Heart right ventricle (tissue), 16 donors: ENCODE data around the gene SNTA1. TPM values are rescaled to one million over a fixed set of nuclear protein-coding genes. Genes with fewer than 3 reads are reported as not detected.

Source experiments
- ATAC-seq, 8 donors: fragments of 200-7000 bp; cut with Tn5 transposase; one replicate each; pipeline ENCODE4 v1.9.1; 2020; ENCODE audit warnings: mild to moderate bottlenecking in 8 of 8, moderate library complexity in 8 of 8, moderate number of reproducible peaks in 1 of 8
- DNase-seq, 2 donors: peaks; one replicate each; pipeline ENCODE4 v3.0.0-alpha.2; 2020
- H3K27ac ChIP-seq, 10 donors: fragments of 200-600 bp; sonication (generic) in 2 of 10; one replicate each; pipeline versions ENCODE4 v1.5.0 to v1.8.0; 2020 to 2022; ENCODE audit warnings: mild to moderate bottlenecking in 3 of 10
- H3K27me3 ChIP-seq, 7 donors: fragments of 200-600 bp; one replicate each; pipeline ENCODE4 v1.8.0; 2021 to 2022; ENCODE audit warnings: mild to moderate bottlenecking in 2 of 7
- H3K36me3 ChIP-seq, 9 donors: fragments of 200-600 bp; sonication (generic) in 1 of 9; one replicate each; pipeline versions ENCODE4 v1.5.0 to v1.8.0; 2020 to 2022; ENCODE audit warnings: mild to moderate bottlenecking in 2 of 9
- H3K4me1 ChIP-seq, 9 donors: fragments of 200-600 bp; sonication (generic) in 1 of 9; one replicate each; pipeline versions ENCODE4 v1.5.0 to v1.8.0; 2020 to 2022; ENCODE audit warnings: mild to moderate bottlenecking in 4 of 9
- H3K4me3 ChIP-seq, 10 donors: fragments of 200-600 bp; sonication (generic) in 2 of 10; one replicate each; pipeline versions ENCODE4 v1.5.0 to v1.8.0; 2020 to 2022; ENCODE audit warnings: mild to moderate bottlenecking in 7 of 10, moderate library complexity in 2 of 10
- H3K9me3 ChIP-seq, 11 donors: fragments of 200-600 bp in 10 of 11; sonication (generic) in 2 of 11; one replicate each; pipeline versions ENCODE4 v1.5.0 to v1.8.0; 2013 to 2022; ENCODE audit warnings: mild to moderate bottlenecking in 2 of 11, control low read depth in 1 of 11, moderate library complexity in 1 of 11
- CTCF ChIP-seq, 9 donors: fragments of 200-600 bp; sonication (generic) in 2 of 9; IDR thresholded peaks; one replicate each; pipeline versions ENCODE4 v1.5.0 to v1.8.0; 2021 to 2022; ENCODE audit warnings: antibody characterized with exemption in 9 of 9, mild to moderate bottlenecking in 5 of 9, moderate library complexity in 1 of 9
- WGBS, 2 donors: extraction: QIAGEN DNeasy Blood & Tissue Kit; methylation state at CpG; one replicate each; pipeline ENCODE4 v1.1.7; 2013; ENCODE audit warnings: inconsistent platforms in 1 of 2; 5-methylcytosine and 5-hydroxymethylcytosine counted together
- intact Hi-C, 10 donors: fragments of 100-400 bp; cut with DNase I; formaldehyde crosslinking; loops; one replicate each; pipeline versions ENCODE4 v1.11.1 to v1.14.2; 2022
- polyA plus RNA-seq, 2 donors: library from polyadenylated mRNA; stranded (reverse); fragments of 200-250 nt; gene quantifications; one replicate each; pipeline ENCODE4 v1.2.3, GENCODE V29; 2013
- total RNA-seq, 10 donors: library from RNA; stranded (reverse); fragmentation: NEBNext Ultra II Directional in 3 of 10; extraction: Animal tissue kit (Norgen Biotek cat#: 25700) in 3 of 10; gene quantifications; one replicate each; pipeline versions ENCODE4 v1.2.1 to v1.2.4, GENCODE V29; 2021 to 2023
- donor health status: Arrhythmogenic right ventricular cardiomyopathy.
- donor health status: ischemic (EF 13 %, LVEDD 7.1; RV severe dilation, severe dysfunction).
- donor health status: healthy with polysubstance abuse.
- donor health status: DM: no; HTN: yes; CAD: no.
- donor health status: DM: no; HTN: no; CAD: no.
- donor health status: ischemic (EF 25% LVEDD 6.9; RV normal size, moderate dysfunction).
- donor health status: ischemic (EF 25% LVEDD 5.7; RV mildly dilated, moderate dysfunction).
- donor health status: healthy.
- donor health status: DM: yes; HTN: yes; CAD: no.
- donor health status: Ischemic cardiomyopathy.
- donor health status: ischemic (EF 35%, LVEDD 5.7; RV mildly dilated, moderate dysfunction).
- donor health status: nonischemic (EF 11% LVEDD 7.7; RV severe dilation, severe dysfunction).
- donor health status: DM: yes; HTN: yes; CAD: no.
- donor health status: PGD.
- donor health status: ischemic (EF 29% LVEDD 5.4; RV normal size, mild dysfunction).
- donor health status: nonischemic (EF 23%, LVEDD 6.1; RV moderate dilation, normal function).

The SNTA1 gene
- total and polyA plus RNA-seq, 12 donors: 83.7 to 219 (median 150) TPM

DNA sequence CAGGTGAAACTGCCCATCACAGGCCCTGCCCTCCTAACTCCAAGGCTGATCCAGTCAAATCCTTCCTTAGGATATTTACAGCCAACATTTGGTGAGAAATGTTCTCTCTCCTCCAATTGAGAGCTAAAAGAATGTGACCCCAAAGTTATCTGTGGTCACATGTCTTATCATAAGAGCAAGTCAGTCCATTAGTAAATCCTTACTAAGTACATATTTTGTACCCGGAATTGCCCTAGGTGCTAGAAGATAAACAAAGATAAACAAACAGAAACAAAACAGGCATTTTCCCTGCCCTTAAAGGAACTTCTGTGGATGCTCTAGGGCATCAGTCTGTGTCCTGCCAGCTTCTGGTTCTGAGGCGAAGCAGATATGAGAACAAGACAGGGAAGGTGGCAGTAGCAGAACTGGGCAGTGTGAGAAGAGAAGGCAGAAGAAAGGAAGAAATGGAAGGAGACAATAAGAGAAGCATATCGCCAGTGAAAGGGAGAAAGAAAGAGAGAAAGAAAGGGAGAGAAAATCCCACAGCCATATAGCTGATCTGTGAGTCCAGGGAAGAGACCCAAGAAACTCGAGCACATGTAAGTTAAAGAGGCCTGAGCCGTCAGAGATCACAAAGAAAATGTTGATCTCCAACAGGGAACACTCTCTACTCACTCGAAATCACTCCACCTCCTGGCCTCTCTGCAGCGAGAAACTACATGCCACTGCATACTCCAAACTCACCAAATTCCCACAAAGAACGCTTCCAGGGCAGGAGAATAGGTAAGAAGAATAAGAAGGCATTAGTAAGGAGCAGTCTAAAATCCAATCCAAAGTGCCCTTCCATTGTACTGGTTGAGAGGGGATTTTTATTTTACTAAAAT is 83.9 kb downstream of the SNTA1 start:
- no peaks in the 10 kb centered on the region for H3K27me3 ChIP-seq
- peak overlapping the region in 1 of 10 donors; percentile 4 for H3K27ac ChIP-seq
- H3K4me1 ChIP-seq: peaks cover 0 to 13% (median 0%) of the 10 kb centered on the region in 9 donors
- H3K4me3 ChIP-seq: no peak overlapping the region
- WGBS, 2 donors: 63% methylated on average over 8 of the region's 8 CpGs
- H3K36me3 ChIP-seq: peaks cover 0 to 98% (median 12%) of the 10 kb centered on the region in 9 donors
- no peaks in the 10 kb centered on the region for H3K9me3 ChIP-seq
- DNase-seq: no peak
- no peak for TF ChIP-seq CTCF (IDR thresholded peaks at IDR 0.05)
- intact Hi-C loops: no loop called here
- ATAC-seq: peak in 3 of 8 donors; percentile 16 to 52 (median 22)

Other genes starting within 250 kb of the SNTA1 start
- gene BPIFA3, start 226.4 kb downstream of the SNTA1 start, total RNA-seq: not detected
- gene BPIFA3, start 226.4 kb downstream of the SNTA1 start, polyA plus RNA-seq: not detected
- not detected for gene BPIFA1, start 207.8 kb downstream of the SNTA1 start, total RNA-seq
- gene BPIFA1, start 207.8 kb downstream of the SNTA1 start, polyA plus RNA-seq: not detected
- not detected for gene BPIFB1, start 160.5 kb downstream of the SNTA1 start, total RNA-seq
- under 1 TPM in 1 of 2 donors, not detected in 1; 0.03 TPM for gene BPIFB1, start 160.5 kb downstream of the SNTA1 start, polyA plus RNA-seq
- gene CDK5RAP1, start 42.2 kb downstream of the SNTA1 start, total RNA-seq: 10 to 100 TPM; 16.9 to 27.4 (median 21.7) TPM
- gene CDK5RAP1, start 42.2 kb downstream of the SNTA1 start, polyA plus RNA-seq: 10 to 100 TPM; 33.6 to 42.6 TPM
- gene CBFA2T2, start 46.3 kb upstream of the SNTA1 start, total RNA-seq: 10 to 100 TPM in 8 of 10 donors, 1 to 10 TPM in 2; 8.5 to 13.3 (median 11.5) TPM
- 1 to 10 TPM; 3.5 to 8.0 TPM for gene CBFA2T2, start 46.3 kb upstream of the SNTA1 start, polyA plus RNA-seq
- gene C20orf144, start 218.6 kb upstream of the SNTA1 start, total RNA-seq: not detected
- gene C20orf144, start 218.6 kb upstream of the SNTA1 start, polyA plus RNA-seq: under 1 TPM in 1 of 2 donors, not detected in 1; 0.03 TPM
- under 1 TPM in 6 of 10 donors, not detected in 4; 0.11 to 0.39 (median 0.25) TPM for gene ACTL10, start 223.2 kb upstream of the SNTA1 start, total RNA-seq
- 1 to 10 TPM in 1 of 2 donors, under 1 TPM in 1; 0.59 to 1.2 TPM for gene ACTL10, start 223.2 kb upstream of the SNTA1 start, polyA plus RNA-seq
- 10 to 100 TPM; 53.7 to 92.8 (median 77.2) TPM for gene NECAB3, start 230.7 kb upstream of the SNTA1 start, total RNA-seq
- gene NECAB3, start 230.7 kb upstream of the SNTA1 start, polyA plus RNA-seq: 10 to 100 TPM; 36.6 to 90.6 TPM
- 1 to 10 TPM in 8 of 10 donors, under 1 TPM in 2; 0.44 to 3.4 (median 1.5) TPM for gene E2F1, start 242.6 kb upstream of the SNTA1 start, total RNA-seq
- under 1 TPM; 0.73 to 0.91 TPM for gene E2F1, start 242.6 kb upstream of the SNTA1 start, polyA plus RNA-seq